ENCODE data around the gene ACTMAP.
A peak's percentile ranks its signal among the peaks of the same experiment; 100 is the strongest.
"Not testable (repeated sequence)": the region's sequence is repeated elsewhere in the genome, so short reads cannot be mapped to it uniquely, and the experiment has no call there.

Gene ACTMAP

GRCh38 chr19:40775632-40776022 lies 25.4 kb upstream of the ACTMAP start:
- no peak for DNase-seq

- no peak for DNase-seq
Observed at GRCh38 chr19:40774916-40775631, 24.8 kb upstream of the ACTMAP start, which contains the start of gene MIA. Gene MIA (plus strand): TSS chr19:40775521. CDS start chr19:40775543, 22 bp downstream.

GRCh38 chr19:40771101-40771862 lies 21.0 kb upstream of the ACTMAP start:
- not testable (repeated sequence) for DNase-seq

GRCh38 chr19:40768869-40769268 lies 18.6 kb upstream of the ACTMAP start:
- DNase-seq = no peak

GRCh38 chr19:40766385-40766784 lies 16.1 kb upstream of the ACTMAP start:
- DNase-seq = not testable (repeated sequence)

GRCh38 chr19:40763963-40764362 lies 13.7 kb upstream of the ACTMAP start:
- DNase-seq = no peak

GRCh38 chr19:40763526-40763925 lies 13.2 kb upstream of the ACTMAP start:
- no peak for DNase-seq

GRCh38 chr19:40762754-40763470 lies 12.6 kb upstream of the ACTMAP start:
- no peak for DNase-seq

- no peak for DNase-seq
Observed at GRCh38 chr19:40759352-40759751, 9.1 kb upstream of the ACTMAP start.

- no peak for DNase-seq
Observed at GRCh38 chr19:40758491-40758890, 8.2 kb upstream of the ACTMAP start.

- no peak for DNase-seq
Observed at GRCh38 chr19:40756502-40757110, 6.3 kb upstream of the ACTMAP start.

- DNase-seq = no peak
Observed at GRCh38 chr19:40755791-40756190, 5.5 kb upstream of the ACTMAP start.

- no peak for DNase-seq
Observed at GRCh38 chr19:40755248-40755624, 5.0 kb upstream of the ACTMAP start.

GRCh38 chr19:40754611-40755247 lies 4.5 kb upstream of the ACTMAP start:
- DNase-seq = no peak

GRCh38 chr19:40752257-40752781 lies 2.0 kb upstream of the ACTMAP start:
- no peak for DNase-seq

- peak; percentile 98 to 99 for DNase-seq
Observed at GRCh38 chr19:40750874-40751537, 729 bp upstream of the ACTMAP start, which contains the start of gene SNRPA. Gene SNRPA (plus strand): TSS chr19:40751203. CDS start chr19:40751409, 206 bp downstream.

GRCh38 chr19:40747536-40747935 lies 2.7 kb downstream of the ACTMAP start:
- no peak for DNase-seq

GRCh38 chr19:40745402-40745780 lies 4.9 kb downstream of the ACTMAP start:
- no peak for DNase-seq

- DNase-seq = no peak
Observed at GRCh38 chr19:40744554-40745401, 5.5 kb downstream of the ACTMAP start.

- no peak for DNase-seq
Observed at GRCh38 chr19:40743926-40744325, 6.4 kb downstream of the ACTMAP start.

- DNase-seq = no peak
Observed at GRCh38 chr19:40742886-40743285, 7.4 kb downstream of the ACTMAP start.
